ENCODE measurements around the gene DNASE1L2.

The DNASE1L2 gene

GRCh38 chr16:2270588-2271470 lies 34.6 kb downstream of the DNASE1L2 start:
- no peak for DNase-seq (ENCODE audit: low read depth in 2 of 2)

GRCh38 chr16:2271848-2272461 lies 35.7 kb downstream of the DNASE1L2 start:
- no peak for DNase-seq (ENCODE audit: low read depth in 2 of 2)

DNA sequence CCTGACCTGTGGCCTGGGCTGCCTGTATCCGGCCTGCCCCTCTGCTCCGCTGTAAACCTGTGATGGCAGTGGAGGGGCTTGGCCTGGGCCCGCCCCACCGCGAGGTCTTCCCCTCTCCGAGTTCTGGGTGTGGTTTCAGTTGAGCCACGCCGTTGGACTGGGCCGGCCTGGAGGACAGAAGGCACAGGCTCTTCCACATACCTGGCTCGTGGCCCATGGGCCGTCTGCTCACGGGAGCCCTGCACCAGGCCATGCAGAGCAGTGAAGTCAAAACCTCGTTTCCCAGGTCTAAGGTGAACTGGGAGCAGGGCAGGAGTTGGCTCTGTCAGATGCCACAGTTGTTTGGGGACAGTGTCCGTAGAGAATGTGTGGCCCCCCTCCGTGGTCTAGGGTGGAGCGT lies 37.2 kb downstream of the DNASE1L2 start:
- no peak for DNase-seq (ENCODE audit: low read depth in 2 of 2)

- no peak for DNase-seq (ENCODE audit: low read depth in 2 of 2)
Observed at GRCh38 chr16:2273931-2274330, 37.7 kb downstream of the DNASE1L2 start.

DNA sequence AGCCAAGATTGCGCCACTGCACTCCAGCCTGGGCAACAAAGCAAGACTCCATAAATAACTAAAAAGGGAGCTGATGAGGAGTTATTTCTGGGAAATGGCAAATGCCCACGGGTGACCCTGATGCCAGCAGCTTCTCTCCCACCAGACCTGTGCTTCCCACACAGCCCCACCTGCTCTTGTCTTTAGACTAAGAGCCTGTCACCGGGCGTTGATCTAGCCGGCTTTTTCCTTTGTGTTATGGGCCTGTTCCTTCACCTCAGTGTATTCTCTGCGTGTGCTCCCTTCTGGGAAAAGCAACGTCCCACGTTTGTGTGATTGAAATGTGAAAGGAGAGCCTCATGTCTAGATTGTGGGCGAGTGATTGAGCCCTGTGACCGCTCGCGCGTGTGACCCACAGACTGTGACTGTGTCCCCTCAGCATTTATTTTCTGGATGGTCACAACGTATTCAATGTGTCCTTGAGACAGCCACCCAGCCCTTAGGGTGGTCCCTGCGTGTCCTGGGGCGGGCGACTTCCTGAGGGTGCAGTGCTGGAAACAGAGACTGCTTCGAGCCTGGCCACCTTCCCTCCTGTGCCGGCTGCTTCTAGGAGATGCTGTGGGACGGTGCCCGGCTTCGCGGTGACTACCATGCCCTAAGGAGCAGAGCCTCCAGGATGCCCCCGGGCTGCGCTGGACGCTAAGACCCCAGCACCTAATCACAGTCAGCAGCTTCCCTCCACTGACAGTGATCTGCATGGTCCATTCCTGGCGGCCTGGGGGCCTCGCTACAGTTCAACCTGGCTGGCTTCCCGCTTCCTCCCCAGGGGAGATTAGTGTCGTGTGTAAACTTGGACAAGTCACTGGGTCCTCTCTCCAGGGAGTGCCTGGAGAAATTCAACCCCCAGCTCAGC lies 39.5 kb downstream of the DNASE1L2 start:
- no peak for DNase-seq (ENCODE audit: low read depth in 2 of 2)

DNA sequence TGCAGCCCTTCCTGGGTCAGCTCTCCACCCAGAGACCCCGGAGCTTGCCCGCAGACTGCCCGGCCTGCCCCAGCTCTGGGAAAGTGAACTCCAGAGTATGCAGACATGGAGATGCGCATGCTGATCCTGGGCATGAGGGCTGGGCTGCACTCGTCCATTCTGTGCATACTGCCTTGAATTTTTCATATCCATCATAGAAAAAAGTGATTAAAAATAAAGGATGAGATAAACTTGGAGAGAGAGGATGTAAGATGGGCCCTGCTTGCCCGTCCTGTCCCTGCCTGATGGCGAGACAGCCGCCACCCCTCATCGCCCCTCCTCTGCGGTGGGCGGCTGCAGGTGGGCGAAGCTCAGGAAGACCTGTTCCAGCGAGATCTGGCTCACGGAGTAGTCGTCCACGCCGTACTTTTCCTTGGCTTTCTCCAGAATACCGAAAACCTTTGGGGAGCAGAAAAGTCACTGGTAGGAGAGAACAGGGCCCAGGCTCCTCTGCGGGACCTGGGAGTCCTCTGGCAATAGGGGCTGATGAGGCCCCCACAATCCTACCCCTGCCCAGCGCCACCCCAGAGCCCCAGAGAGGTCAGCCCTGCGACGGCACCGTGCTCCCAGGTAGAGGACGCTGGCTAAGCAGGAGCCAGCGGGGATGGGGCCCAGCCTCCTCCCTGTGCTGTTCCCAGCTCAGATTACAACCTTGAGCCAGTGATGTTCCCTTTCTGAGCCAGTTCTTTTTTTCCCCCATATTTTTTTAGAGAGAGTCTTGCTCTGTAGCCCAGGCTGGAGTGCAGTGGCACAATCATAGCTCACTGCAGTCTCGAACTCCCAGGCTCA lies 40.3 kb downstream of the DNASE1L2 start:
- no peak for DNase-seq (ENCODE audit: low read depth in 2 of 2)

DNA sequence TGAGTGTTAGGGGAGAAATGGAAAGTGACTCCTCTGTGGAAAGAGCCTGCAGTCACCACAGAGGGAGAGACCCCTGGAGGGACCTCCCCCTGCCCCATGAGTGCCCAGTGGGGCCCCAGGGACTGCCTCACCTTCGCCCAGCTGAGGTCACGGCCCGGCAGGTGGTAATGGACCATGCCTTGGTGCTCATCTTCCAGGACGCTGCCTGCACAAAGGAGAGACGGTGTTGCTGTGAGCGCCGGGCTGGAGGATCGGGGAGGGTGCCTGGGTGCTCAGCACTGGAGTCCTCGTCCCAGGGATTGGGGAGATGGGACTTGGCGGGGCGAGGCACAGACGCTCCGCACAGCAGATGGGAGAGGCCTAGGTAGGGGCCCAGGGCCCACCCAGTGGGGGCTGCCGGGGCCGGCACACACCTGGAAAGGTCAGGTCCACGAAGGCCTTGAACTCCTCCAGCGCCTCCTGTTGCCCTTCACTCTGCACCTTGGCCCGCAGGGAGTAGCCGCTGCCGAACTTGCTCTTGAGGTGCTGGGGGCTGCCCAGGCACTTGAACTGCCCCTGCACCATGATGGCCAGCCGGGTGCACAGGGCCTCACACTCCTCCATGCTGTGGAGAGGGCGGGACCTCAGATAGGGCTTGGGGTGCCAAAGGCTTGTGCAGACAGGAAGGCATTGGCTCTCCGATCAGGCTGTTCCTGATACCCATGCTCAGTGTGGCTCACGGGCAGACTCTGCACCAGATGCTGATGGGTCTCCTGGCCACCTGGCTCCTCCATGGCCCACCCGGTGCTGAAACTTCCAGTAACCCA lies 41.4 kb downstream of the DNASE1L2 start:
- no peak for DNase-seq (ENCODE audit: low read depth in 2 of 2)

GRCh38 chr16:2278272-2278608 lies 42.0 kb downstream of the DNASE1L2 start:
- DNase-seq (ENCODE audit: low read depth in 2 of 2) = no peak

- no peak for DNase-seq (ENCODE audit: low read depth in 2 of 2)
Observed at GRCh38 chr16:2278956-2279800, 42.9 kb downstream of the DNASE1L2 start.

- no peak for DNase-seq (ENCODE audit: low read depth in 2 of 2)
Observed at GRCh38 chr16:2280461-2280860, 44.2 kb downstream of the DNASE1L2 start.

DNA sequence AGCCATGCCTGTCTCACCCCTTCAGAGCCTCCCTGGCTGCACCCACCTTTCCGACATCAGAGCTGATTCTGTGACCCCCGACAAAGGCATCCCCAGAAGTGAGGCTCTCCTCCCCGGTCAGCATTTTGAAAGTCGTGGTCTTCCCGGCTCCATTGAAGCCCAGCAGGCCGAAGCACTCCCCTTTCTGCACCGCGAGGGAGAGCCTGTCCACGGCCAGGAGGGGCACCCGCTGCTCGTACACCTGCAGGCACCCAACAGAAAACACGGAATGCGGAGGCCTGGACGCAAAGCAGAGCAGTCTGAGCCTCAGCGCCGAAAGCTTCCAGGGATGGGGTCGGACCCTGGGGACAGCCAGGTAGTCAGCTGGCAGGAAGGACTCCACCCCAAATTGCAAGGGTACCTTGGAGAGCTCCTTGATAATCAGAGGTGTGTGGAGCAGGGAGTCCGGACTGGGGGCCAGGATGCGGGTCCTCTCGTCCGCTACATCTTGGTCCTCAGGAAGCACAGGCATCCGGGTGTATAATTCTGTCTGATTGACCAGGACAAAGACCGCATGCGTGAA lies 44.8 kb downstream of the DNASE1L2 start:
- no peak for DNase-seq (ENCODE audit: low read depth in 2 of 2)

- no peak for DNase-seq (ENCODE audit: low read depth in 2 of 2)
Observed at GRCh38 chr16:2282262-2282661, 46.0 kb downstream of the DNASE1L2 start.

GRCh38 chr16:2282866-2283555 lies 46.8 kb downstream of the DNASE1L2 start:
- DNase-seq (ENCODE audit: low read depth in 2 of 2) = no peak

- DNase-seq (ENCODE audit: low read depth in 2 of 2) = no peak
Observed at GRCh38 chr16:2284001-2284770, 47.9 kb downstream of the DNASE1L2 start.

DNA sequence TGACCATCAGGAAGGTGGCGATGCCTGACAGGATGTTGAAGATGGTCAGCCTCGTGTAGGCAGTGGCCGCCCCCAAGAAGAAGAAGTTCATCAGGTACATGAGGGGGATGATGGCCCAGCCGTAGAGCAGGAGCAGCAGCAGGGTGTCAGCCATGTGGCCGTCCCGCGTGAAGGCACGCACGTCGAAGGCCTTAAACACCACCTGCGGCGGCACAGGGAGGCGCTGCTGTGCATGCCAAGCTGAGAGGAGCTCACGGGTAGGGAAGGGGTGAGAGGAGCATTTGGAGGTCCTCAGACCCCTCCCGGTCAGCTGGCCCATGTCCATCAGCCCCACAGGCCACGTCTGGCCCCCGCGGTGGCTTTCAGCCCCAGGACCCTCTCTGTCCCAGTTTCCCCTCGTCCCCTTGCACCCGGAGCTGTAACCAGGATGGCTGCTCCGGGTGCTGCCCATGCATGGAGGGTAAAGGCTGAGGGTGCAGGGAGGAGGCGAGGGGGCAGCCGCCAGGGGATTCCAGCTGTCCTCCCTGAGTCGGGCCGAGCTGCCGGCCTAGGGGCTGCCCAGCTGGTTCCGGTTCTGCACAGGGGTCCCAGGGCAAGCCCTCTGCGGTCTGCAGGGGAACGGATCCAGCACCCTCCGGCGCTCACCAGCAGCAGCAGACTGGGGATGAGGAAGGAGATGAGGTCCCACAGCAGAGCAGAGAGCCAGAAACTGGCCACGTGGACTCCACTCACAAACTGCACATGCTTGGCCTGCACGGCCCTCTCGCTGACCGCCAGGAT lies 48.7 kb downstream of the DNASE1L2 start:
- no peak for DNase-seq (ENCODE audit: low read depth in 2 of 2)

DNA sequence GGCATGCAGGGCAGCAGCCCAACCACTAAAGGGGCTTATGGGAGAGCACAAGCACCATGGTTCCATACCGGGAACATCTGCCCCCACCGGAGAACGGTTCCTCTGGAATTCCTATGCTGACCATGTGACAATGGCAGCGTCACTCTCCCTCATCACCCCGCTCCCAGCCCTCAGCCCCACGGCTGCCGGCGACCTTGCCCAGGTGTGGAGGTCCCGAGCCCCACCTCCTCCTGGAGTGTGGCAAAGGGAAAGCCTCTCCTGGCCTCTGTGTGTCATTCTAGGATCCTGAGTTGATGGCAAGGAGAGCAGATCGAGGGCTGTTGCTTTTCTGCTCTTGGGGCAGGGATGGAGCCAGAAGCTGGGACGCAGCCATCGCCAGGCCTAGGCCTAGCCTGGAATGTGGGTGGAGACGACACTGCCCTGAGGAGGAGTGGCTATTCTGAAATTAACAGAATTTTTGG lies 49.5 kb downstream of the DNASE1L2 start:
- no peak for DNase-seq (ENCODE audit: low read depth in 2 of 2)

GRCh38 chr16:2286550-2286949 lies 50.3 kb downstream of the DNASE1L2 start:
- no peak for DNase-seq (ENCODE audit: low read depth in 2 of 2)
